ENCODE results near the gene PRMT7.

DNA sequence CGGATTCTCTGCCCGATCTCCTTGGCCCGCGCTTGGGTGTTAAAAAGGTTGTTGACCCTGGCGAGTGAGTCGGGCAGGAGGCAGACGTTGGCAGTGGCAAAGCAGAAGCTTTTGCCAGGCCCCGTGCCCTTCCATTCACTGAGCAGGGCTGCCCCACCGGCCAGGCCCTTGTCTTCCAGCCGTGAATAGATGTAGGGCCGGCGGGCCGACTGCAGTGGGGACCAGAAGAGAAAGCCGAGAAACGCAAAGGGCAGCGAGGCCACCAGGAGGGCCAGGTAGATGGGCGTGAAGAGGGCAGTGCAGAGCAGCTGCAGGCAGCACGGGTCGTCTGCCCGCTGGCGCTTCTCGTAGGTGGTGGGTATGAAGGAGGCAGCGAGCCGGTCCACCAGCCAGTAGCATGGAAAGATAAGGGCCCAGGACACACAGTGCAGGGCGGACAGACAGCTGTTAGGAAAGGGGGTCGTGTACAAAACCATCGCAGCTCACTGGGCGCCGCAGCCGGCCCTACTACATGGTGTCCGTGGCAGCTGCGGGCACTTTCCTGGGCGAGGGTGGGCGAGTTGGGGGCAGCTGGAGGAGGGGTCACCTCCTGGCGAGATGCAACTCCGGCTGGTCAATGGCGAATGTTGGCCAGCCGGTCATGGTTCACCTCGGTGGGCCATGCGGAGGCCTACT, 61.0 kb downstream of the PRMT7 start:
- TF ChIP-seq, protein P1, sequence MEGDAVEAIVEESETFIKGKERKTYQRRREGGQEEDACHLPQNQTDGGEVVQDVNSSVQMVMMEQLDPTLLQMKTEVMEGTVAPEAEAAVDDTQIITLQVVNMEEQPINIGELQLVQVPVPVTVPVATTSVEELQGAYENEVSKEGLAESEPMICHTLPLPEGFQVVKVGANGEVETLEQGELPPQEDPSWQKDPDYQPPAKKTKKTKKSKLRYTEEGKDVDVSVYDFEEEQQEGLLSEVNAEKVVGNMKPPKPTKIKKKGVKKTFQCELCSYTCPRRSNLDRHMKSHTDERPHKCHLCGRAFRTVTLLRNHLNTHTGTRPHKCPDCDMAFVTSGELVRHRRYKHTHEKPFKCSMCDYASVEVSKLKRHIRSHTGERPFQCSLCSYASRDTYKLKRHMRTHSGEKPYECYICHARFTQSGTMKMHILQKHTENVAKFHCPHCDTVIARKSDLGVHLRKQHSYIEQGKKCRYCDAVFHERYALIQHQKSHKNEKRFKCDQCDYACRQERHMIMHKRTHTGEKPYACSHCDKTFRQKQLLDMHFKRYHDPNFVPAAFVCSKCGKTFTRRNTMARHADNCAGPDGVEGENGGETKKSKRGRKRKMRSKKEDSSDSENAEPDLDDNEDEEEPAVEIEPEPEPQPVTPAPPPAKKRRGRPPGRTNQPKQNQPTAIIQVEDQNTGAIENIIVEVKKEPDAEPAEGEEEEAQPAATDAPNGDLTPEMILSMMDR (IDR thresholded peaks at IDR 0.05; ENCODE audit: insufficient read depth, low read depth, low read length) = no peak
- no peak for TF ChIP-seq EZH2 (IDR thresholded peaks at IDR 0.05; ENCODE audit: insufficient read depth, low read length)

Data from astrocyte (in vitro differentiated cells and primary cell).